Activated naive CD4-positive, alpha-beta T cell treated with anti-CD3 and anti-CD28 coated beads, Interleukin-2, amount 50 U/mL, for 72 hours (primary cell): ENCODE data around the gene RAPGEF5. TPM values are rescaled to one million over a fixed set of nuclear protein-coding genes. Genes with fewer than 3 reads are reported as not detected.

Source experiments
- ATAC-seq, 2 donors: fragments of 150-1000 bp; cut with Tn5 transposase; 2 replicates each; pipeline ENCODE4 v1.10.0; 2021; ENCODE audit warnings: mild to moderate bottlenecking in 2 of 2, moderate library complexity in 2 of 2
- DNase-seq, 2 donors: peaks; one replicate each; pipeline ENCODE4 v3.0.0; 2021 to 2022; ENCODE audit warnings: low spot score in 2 of 2
- H3K27ac Mint-ChIP-seq, 2 donors: one replicate each; pipeline ENCODE4 v1.8.0; 2022; ENCODE audit warnings: mild to moderate bottlenecking in 2 of 2, mixed read lengths in 2 of 2
- H3K36me3 Mint-ChIP-seq, 2 donors: one replicate each; pipeline ENCODE4 v1.8.0; 2022; ENCODE audit warnings: mixed read lengths in 2 of 2
- H3K9me3 Mint-ChIP-seq, 2 donors: one replicate each; pipeline ENCODE4 v1.8.0; 2022; ENCODE audit warnings: mixed read lengths in 2 of 2
- total RNA-seq, 2 donors: library from RNA; stranded (reverse); gene quantifications; one replicate each; pipeline ENCODE4 v1.2.3, GENCODE V29; 2022

Gene RAPGEF5
- total RNA-seq, 2 donors from 2014 or later: 0.23 to 0.53 TPM

GRCh38 chr7:22156205-22156604 lies 200.7 kb downstream of the RAPGEF5 start:
- Mint-ChIP-seq H3K27ac (no peak overlapping the region), H3K36me3 (no peaks in the 10 kb centered on the region), H3K9me3 (no peaks in the 10 kb centered on the region)
- no peak for DNase-seq
- peak in 1 of 2 donors; percentile 43 for ATAC-seq

- DNase-seq (no peak), ATAC-seq (no peak)
- H3K36me3 Mint-ChIP-seq: no peaks in the 10 kb centered on the region
- H3K27ac Mint-ChIP-seq: no peak overlapping the region
- no peaks in the 10 kb centered on the region for H3K9me3 Mint-ChIP-seq
These were observed 202.8 kb downstream of the RAPGEF5 start for GRCh38 chr7:22154143-22154529.

- ATAC-seq: no peak
These were observed 203.4 kb downstream of the RAPGEF5 start for GRCh38 chr7:22153432-22154142.

GRCh38 chr7:22152690-22153089 lies 204.3 kb downstream of the RAPGEF5 start:
- no peak for ATAC-seq
- Mint-ChIP-seq H3K27ac (no peak overlapping the region), H3K36me3 (no peaks in the 10 kb centered on the region), H3K9me3 (no peaks in the 10 kb centered on the region)
- DNase-seq: no peak

More at GRCh38 chr7:22153432-22154142, 203.4 kb downstream of the RAPGEF5 start:
- DNase-seq: no peak
- no peaks in the 10 kb centered on the region for H3K36me3 Mint-ChIP-seq
- H3K27ac Mint-ChIP-seq: no peak overlapping the region
- no peaks in the 10 kb centered on the region for H3K9me3 Mint-ChIP-seq

GRCh38 chr7:22151901-22152300 lies 205.1 kb downstream of the RAPGEF5 start:
- no peaks in the 10 kb centered on the region for H3K36me3 Mint-ChIP-seq
- DNase-seq (no peak), ATAC-seq (no peak)
- no peaks in the 10 kb centered on the region for H3K9me3 Mint-ChIP-seq
- no peak overlapping the region for H3K27ac Mint-ChIP-seq

- no peak overlapping the region for H3K27ac Mint-ChIP-seq
- no peaks in the 10 kb centered on the region for H3K9me3 Mint-ChIP-seq
- no peak for DNase-seq
- no peaks in the 10 kb centered on the region for H3K36me3 Mint-ChIP-seq
- no peak for ATAC-seq
These were observed 206.7 kb downstream of the RAPGEF5 start for GRCh38 chr7:22150221-22150620.

GRCh38 chr7:22147868-22148267 lies 209.1 kb downstream of the RAPGEF5 start:
- H3K9me3 Mint-ChIP-seq: no peaks in the 10 kb centered on the region
- no peaks in the 10 kb centered on the region for H3K36me3 Mint-ChIP-seq
- ATAC-seq: no peak

GRCh38 chr7:22146961-22147512 lies 209.9 kb downstream of the RAPGEF5 start:
- ATAC-seq (no peak), DNase-seq (no peak)
- Mint-ChIP-seq H3K9me3 (no peaks in the 10 kb centered on the region), H3K36me3 (no peaks in the 10 kb centered on the region), H3K27ac (no peak overlapping the region)

More at GRCh38 chr7:22147868-22148267, 209.1 kb downstream of the RAPGEF5 start:
- H3K27ac Mint-ChIP-seq: no peak overlapping the region
- no peak for DNase-seq

- DNase-seq (no peak), ATAC-seq (no peak)
- H3K9me3 Mint-ChIP-seq: no peaks in the 10 kb centered on the region
- no peaks in the 10 kb centered on the region for H3K36me3 Mint-ChIP-seq
- H3K27ac Mint-ChIP-seq: no peak overlapping the region
These were observed 212.0 kb downstream of the RAPGEF5 start for GRCh38 chr7:22144950-22145349.

- no peak for ATAC-seq
- H3K27ac Mint-ChIP-seq: no peak overlapping the region
- H3K9me3 Mint-ChIP-seq: no peaks in the 10 kb centered on the region
- DNase-seq: no peak
- H3K36me3 Mint-ChIP-seq: no peaks in the 10 kb centered on the region
These were observed 213.5 kb downstream of the RAPGEF5 start for GRCh38 chr7:22143491-22143890.

GRCh38 chr7:22142572-22142971 lies 214.4 kb downstream of the RAPGEF5 start:
- ATAC-seq: no peak
- H3K9me3 Mint-ChIP-seq: no peaks in the 10 kb centered on the region
- no peaks in the 10 kb centered on the region for H3K36me3 Mint-ChIP-seq
- DNase-seq: no peak
- no peak overlapping the region for H3K27ac Mint-ChIP-seq

GRCh38 chr7:22141355-22141754 lies 215.6 kb downstream of the RAPGEF5 start:
- H3K36me3 Mint-ChIP-seq: no peaks in the 10 kb centered on the region
- DNase-seq (no peak), ATAC-seq (no peak)
- no peak overlapping the region for H3K27ac Mint-ChIP-seq
- H3K9me3 Mint-ChIP-seq: no peaks in the 10 kb centered on the region

GRCh38 chr7:22140578-22140977 lies 216.4 kb downstream of the RAPGEF5 start:
- ATAC-seq (no peak), DNase-seq (no peak)
- Mint-ChIP-seq H3K9me3 (no peaks in the 10 kb centered on the region), H3K36me3 (no peaks in the 10 kb centered on the region), H3K27ac (no peak overlapping the region)

- ATAC-seq: no peak
- Mint-ChIP-seq H3K9me3 (no peaks in the 10 kb centered on the region), H3K27ac (no peak overlapping the region), H3K36me3 (no peaks in the 10 kb centered on the region)
- no peak for DNase-seq
These were observed 218.1 kb downstream of the RAPGEF5 start for GRCh38 chr7:22138886-22139285.

- no peaks in the 10 kb centered on the region for H3K36me3 Mint-ChIP-seq
- H3K9me3 Mint-ChIP-seq: no peaks in the 10 kb centered on the region
- H3K27ac Mint-ChIP-seq: no peak overlapping the region
- no peak for DNase-seq
- ATAC-seq: no peak
These were observed 218.8 kb downstream of the RAPGEF5 start for GRCh38 chr7:22138106-22138505.

- Mint-ChIP-seq H3K36me3 (no peaks in the 10 kb centered on the region), H3K27ac (no peak overlapping the region), H3K9me3 (no peaks in the 10 kb centered on the region)
- no peak for DNase-seq
- no peak for ATAC-seq
These were observed 219.5 kb downstream of the RAPGEF5 start for GRCh38 chr7:22137466-22137865.

GRCh38 chr7:22137026-22137425 lies 219.9 kb downstream of the RAPGEF5 start:
- ATAC-seq (no peak), DNase-seq (no peak)
- no peaks in the 10 kb centered on the region for H3K36me3 Mint-ChIP-seq
- no peak overlapping the region for H3K27ac Mint-ChIP-seq
- no peaks in the 10 kb centered on the region for H3K9me3 Mint-ChIP-seq
